ENCODE results near the gene MYOZ2. TPM values are rescaled to one million over a fixed set of nuclear protein-coding genes. Genes with fewer than 3 reads are reported as not detected.
A peak's percentile ranks its signal among the peaks of the same experiment; 100 is the strongest.

The MYOZ2 gene
- total RNA-seq, 2 donors from 2014 or later, result 678 to 770 TPM

DNA sequence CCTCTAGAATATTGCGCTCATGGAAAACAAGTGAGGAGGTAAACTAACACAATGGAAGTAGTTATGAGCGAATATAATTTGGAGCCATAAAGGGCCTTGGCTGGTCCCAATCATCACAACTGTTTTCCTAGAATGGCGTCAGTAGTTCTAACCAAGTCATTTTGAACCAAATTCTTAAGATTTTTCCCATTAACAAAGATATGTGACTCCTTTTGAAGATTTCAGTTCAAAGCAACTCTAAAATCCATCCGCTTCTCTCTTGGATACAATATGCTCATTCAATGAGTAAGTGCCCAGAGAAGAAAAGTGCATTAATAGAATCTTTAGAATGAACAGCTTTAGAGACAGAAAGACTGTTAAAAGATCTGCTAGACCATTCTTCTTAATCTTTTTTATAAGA, 19.6 kb upstream of the MYOZ2 start:
- H3K4me1 ChIP-seq, result peaks cover 0 to 26% of the 10 kb centered on the region in 2 donors
- no peaks in the 10 kb centered on the region for H3K36me3 ChIP-seq
- H3K9me3 ChIP-seq, result no peaks in the 10 kb centered on the region
- TF ChIP-seq, protein P1, sequence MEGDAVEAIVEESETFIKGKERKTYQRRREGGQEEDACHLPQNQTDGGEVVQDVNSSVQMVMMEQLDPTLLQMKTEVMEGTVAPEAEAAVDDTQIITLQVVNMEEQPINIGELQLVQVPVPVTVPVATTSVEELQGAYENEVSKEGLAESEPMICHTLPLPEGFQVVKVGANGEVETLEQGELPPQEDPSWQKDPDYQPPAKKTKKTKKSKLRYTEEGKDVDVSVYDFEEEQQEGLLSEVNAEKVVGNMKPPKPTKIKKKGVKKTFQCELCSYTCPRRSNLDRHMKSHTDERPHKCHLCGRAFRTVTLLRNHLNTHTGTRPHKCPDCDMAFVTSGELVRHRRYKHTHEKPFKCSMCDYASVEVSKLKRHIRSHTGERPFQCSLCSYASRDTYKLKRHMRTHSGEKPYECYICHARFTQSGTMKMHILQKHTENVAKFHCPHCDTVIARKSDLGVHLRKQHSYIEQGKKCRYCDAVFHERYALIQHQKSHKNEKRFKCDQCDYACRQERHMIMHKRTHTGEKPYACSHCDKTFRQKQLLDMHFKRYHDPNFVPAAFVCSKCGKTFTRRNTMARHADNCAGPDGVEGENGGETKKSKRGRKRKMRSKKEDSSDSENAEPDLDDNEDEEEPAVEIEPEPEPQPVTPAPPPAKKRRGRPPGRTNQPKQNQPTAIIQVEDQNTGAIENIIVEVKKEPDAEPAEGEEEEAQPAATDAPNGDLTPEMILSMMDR (IDR thresholded peaks at IDR 0.05), result no peak
- no peak overlapping the region for H3K4me3 ChIP-seq
- no peak overlapping the region for H3K27ac ChIP-seq
- no peaks in the 10 kb centered on the region for H3K27me3 ChIP-seq
- no peak for DNase-seq (ENCODE audit: low spot score)

DNA sequence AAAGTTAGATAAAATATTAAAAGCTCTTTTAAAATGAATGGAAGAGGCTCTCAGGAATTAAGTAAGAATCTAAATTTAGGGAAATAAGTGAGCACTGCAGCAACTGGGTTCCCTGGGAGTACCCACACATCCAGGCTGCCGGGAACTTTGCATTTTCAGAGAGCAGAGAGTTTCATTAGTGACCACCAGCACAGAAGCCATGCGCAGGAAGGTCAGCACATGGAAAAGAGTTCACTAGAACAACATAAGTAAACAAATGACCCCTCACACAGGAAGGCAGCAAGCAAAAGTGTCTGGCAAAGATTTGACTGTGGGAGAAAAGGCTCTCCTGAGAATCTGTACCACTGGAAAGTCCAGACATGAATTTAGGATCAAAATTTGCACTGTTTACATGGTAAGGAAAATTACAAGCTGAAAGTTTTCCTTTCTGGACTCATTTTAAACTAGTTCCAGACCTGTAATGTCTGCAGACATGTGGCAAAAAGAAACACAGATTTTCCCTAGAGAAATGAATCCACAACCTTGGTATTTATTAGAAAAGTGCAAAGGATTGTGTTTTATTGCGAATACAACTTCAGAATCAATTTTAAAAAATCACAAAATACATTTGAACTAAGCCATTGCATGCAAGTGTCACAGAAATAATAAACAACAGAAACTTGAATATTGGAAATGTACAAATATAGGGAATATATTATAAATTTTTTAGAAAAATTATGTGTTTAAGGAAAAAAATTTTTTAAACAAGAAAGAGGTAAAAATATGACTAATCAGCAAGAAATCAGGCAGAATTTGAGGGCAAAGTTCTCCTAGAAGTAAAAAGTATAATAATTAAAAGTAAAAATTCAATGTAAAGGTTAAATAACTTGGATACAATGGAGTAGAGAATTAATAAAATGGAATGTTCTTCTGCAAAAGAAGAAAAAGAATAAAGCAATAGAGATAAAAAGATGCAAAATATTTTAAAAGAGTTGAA, 18.4 kb upstream of the MYOZ2 start:
- no peaks in the 10 kb centered on the region for H3K9me3 ChIP-seq
- DNase-seq (ENCODE audit: low spot score), result no peak
- TF ChIP-seq, protein P1 (IDR thresholded peaks at IDR 0.05), result no peak

DNA sequence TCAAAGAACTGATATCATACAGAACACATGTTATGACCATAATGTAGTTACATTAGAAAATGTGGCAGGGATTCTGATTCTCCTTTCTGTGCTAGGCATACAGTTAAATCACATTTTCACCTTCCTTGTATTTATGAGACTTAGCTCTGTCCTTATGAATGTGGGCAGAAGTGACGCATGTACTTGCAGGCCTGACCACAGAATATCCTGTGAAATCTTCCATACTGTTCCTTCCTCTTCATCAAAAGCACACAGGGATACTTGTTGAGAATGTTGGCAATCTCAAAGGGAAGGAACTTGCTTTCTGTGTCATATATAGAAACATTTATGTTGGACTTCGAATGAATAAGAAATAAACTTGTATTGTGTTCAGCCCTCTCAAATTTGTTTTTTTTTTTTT, 17.2 kb upstream of the MYOZ2 start:
- no peak for DNase-seq (ENCODE audit: low spot score)
- TF ChIP-seq, protein P1 (IDR thresholded peaks at IDR 0.05), result no peak
- H3K9me3 ChIP-seq, result no peaks in the 10 kb centered on the region
- H3K36me3 ChIP-seq, result no peaks in the 10 kb centered on the region
- H3K27me3 ChIP-seq, result no peaks in the 10 kb centered on the region
- H3K27ac ChIP-seq, result no peak overlapping the region
- peaks cover 0 to 13% of the 10 kb centered on the region in 2 donors for H3K4me1 ChIP-seq
- H3K4me3 ChIP-seq, result no peak overlapping the region

More for the DNA sequence above, 18.4 kb upstream of the MYOZ2 start:
- Histone ChIP-seq H3K27me3 (no peaks in the 10 kb centered on the region), H3K4me3 (no peak overlapping the region), H3K4me1 (peaks cover 0 to 25% of the 10 kb centered on the region in 2 donors), H3K27ac (peak overlapping the region in 1 of 2 donors; percentile 55), H3K36me3 (no peaks in the 10 kb centered on the region)

DNA sequence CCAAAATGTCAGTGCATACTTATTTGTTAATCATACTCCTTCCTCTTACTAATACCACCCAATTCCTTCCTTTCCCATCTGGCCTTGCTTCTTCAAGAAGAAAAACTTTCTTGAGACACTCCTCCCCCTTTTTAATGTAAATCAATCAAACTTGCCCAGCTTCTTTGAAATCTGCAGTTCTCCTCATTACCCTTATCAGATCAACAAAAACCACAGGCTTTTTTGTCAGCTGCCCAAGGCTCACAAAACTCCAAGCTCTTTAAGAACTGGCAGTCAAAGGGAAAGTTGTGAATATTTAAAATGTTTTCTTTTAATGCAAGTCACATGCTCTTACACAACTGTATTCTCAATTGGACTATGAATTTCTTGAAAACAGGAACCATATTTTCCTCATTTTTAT, 11.3 kb upstream of the MYOZ2 start:
- Histone ChIP-seq H3K4me1 (peaks cover 0 to 28% of the 10 kb centered on the region in 2 donors), H3K9me3 (no peaks in the 10 kb centered on the region), H3K36me3 (no peaks in the 10 kb centered on the region), H3K27me3 (no peaks in the 10 kb centered on the region), H3K27ac (peak overlapping the region in 1 of 2 donors; percentile 91), H3K4me3 (no peak overlapping the region)
- no peak for DNase-seq (ENCODE audit: low spot score)
- TF ChIP-seq, protein P1 (IDR thresholded peaks at IDR 0.05), result no peak

DNA sequence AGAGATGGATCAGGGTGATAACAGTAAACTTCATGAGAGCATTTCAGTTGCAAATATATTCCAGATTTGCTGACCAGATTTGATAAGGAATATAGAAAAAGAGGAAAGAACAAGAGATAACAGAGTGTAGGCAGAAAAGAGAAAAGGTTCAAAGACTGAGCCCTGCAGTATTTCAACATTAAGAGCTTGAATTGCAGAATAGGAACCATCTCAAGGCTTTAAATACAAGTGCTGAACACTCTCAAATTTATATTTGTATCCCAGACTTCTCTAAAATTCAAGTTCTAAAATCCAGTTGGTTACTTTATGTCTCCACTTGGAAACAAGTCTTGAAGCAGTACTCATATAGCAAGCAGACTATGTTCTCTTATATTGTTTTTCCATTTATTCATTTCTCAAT, 9.7 kb upstream of the MYOZ2 start:
- Histone ChIP-seq H3K9me3 (no peaks in the 10 kb centered on the region), H3K27ac (peak overlapping the region; percentile 26 to 91), H3K4me3 (no peak overlapping the region)

More for the DNA sequence above, 9.7 kb upstream of the MYOZ2 start:
- Histone ChIP-seq H3K4me1 (peaks cover 0 to 28% of the 10 kb centered on the region in 2 donors), H3K27me3 (no peaks in the 10 kb centered on the region), H3K36me3 (no peaks in the 10 kb centered on the region)
- no peak for DNase-seq (ENCODE audit: low spot score)
- TF ChIP-seq, protein P1 (IDR thresholded peaks at IDR 0.05), result no peak
